ENCODE measurements around the gene DCAF12. TPM values are rescaled to one million over a fixed set of nuclear protein-coding genes. Genes with fewer than 3 reads are reported as not detected.

Gene DCAF12
- total and polyA plus RNA-seq, 2 of the 13 experiments (the other 11 are each of a cell fraction or from before 2014, with no cell fraction given), result 26.8 to 37.4 TPM

- TF ChIP-seq MAFF (IDR thresholded peaks at IDR 0.05; ENCODE audit: low read depth, low read length) (no peak), KAT7 (CRISPR knock-in tag; IDR thresholded peaks at IDR 0.05; ENCODE audit: borderline replicate concordance) (peak; percentile 93; the same call in 1 of the 2 replicates), ZNF496 (CRISPR knock-in tag; IDR thresholded peaks at IDR 0.05; ENCODE audit: insufficient replicate concordance) (no peak), SALL2 (CRISPR knock-in tag; IDR thresholded peaks at IDR 0.05) (no peak; the same call in none of the 2 replicates), MAFK (conservative IDR thresholded peaks at IDR 0.05 in 1 of 2, IDR thresholded peaks at IDR 0.05 in 1 of 2; ENCODE audit: low read length in 2 of 2) (no peak), ZBTB46 (CRISPR knock-in tag; IDR thresholded peaks at IDR 0.05; ENCODE audit: borderline replicate concordance) (0 out of 2 replicates have a peak, but pooled peaks have one; percentile 43), SMARCC2 (IDR thresholded peaks at IDR 0.05) (no peak), ZNF589 (CRISPR knock-in tag; conservative IDR thresholded peaks at IDR 0.05) (peak; percentile 80; the same call in 1 of the 2 replicates), FOXK1 (CRISPR knock-in tag; IDR thresholded peaks at IDR 0.05; ENCODE audit: borderline replicate concordance, low read depth) (peak; percentile 81), CCAR2 (optimal IDR thresholded peaks at IDR 0.05; ENCODE audit: low read depth, low read length) (no peak), RBAK (CRISPR knock-in tag; IDR thresholded peaks at IDR 0.05) (no peak; the same call in 1 of the 2 replicates), ZNF644 (CRISPR knock-in tag; IDR thresholded peaks at IDR 0.05; ENCODE audit: low read depth) (no peak), BORCS8-MEF2B (CRISPR knock-in tag; IDR thresholded peaks at IDR 0.05) (peak; percentile 95; the same call in 1 of the 2 replicates), MTA3 (CRISPR knock-in tag; IDR thresholded peaks at IDR 0.05) (no peak), HOXD1 (CRISPR knock-in tag; IDR thresholded peaks at IDR 0.05) (peak; percentile 84; the same call in 1 of the 2 replicates), NFIB (CRISPR knock-in tag; IDR thresholded peaks at IDR 0.05; ENCODE audit: borderline replicate concordance) (no peak), ZNF101 (CRISPR knock-in tag; IDR thresholded peaks at IDR 0.05; ENCODE audit: borderline replicate concordance, low read depth) (no peak; the same call in 1 of the 2 replicates), DMTF1 (CRISPR knock-in tag; IDR thresholded peaks at IDR 0.05) (no peak), CCDC6 (CRISPR knock-in tag; IDR thresholded peaks at IDR 0.05) (peak; percentile 30; the same call in 1 of the 2 replicates), UBTF (CRISPR knock-in tag; IDR thresholded peaks at IDR 0.05) (no peak), SAP130 (CRISPR knock-in tag; IDR thresholded peaks at IDR 0.05; ENCODE audit: low read depth) (peak; percentile 82)
These were observed 77.5 kb downstream of the DCAF12 start, which contains the start of gene UBAP2 (continued) for GRCh38 chr9:34048727-34049629.
